Measurements from ENCODE around the gene SUPT5H.
A peak's percentile ranks its signal among the peaks of the same experiment; 100 is the strongest.

The SUPT5H gene

GRCh38 chr19:39405958-39406655, 39.3 kb upstream of the SUPT5H start:
- Histone ChIP-seq H2AFZ (ENCODE audit: low read depth, low read length) (no peak overlapping the region), H3K36me3 (ENCODE audit: insufficient read depth, low read length) (no peaks in the 10 kb centered on the region), H3K4me1 (ENCODE audit: insufficient read depth, low read length) (peaks cover 47% of the 10 kb centered on the region), H3K4me3 (ENCODE audit: low read length) (peak overlapping the region; percentile 60), H3K9me3 (ENCODE audit: low read length) (no peaks in the 10 kb centered on the region), H3K27me3 (ENCODE audit: insufficient read depth, low read length) (no peaks in the 10 kb centered on the region)

- H3K9me3 ChIP-seq (ENCODE audit: low read length) = no peaks in the 10 kb centered on the region
- peak within 1 kb of the TSS; percentile 60 for H3K4me3 ChIP-seq (ENCODE audit: low read length)
- H3K27me3 ChIP-seq (ENCODE audit: insufficient read depth, low read length) = no peaks in the 10 kb centered on the region
- no peak within 1 kb of the TSS for H2AFZ ChIP-seq (ENCODE audit: low read depth, low read length)
- H3K36me3 ChIP-seq (ENCODE audit: insufficient read depth, low read length) = no peaks in the 10 kb centered on the region
- H3K4me1 ChIP-seq (ENCODE audit: insufficient read depth, low read length) = peaks cover 49% of the 10 kb centered on the region
Measured at GRCh38 chr19:39406656-39407409, 38.5 kb upstream of the SUPT5H start, which contains the start of gene ZFP36. ZFP36 (plus strand) TSS chr19:39406847; CDS start chr19:39406905, 58 bp downstream.

- H3K27me3 ChIP-seq (ENCODE audit: insufficient read depth, low read length) = no peaks in the 10 kb centered on the region
- peaks cover 44% of the 10 kb centered on the region for H3K4me1 ChIP-seq (ENCODE audit: insufficient read depth, low read length)
- no peaks in the 10 kb centered on the region for H3K36me3 ChIP-seq (ENCODE audit: insufficient read depth, low read length)
- peak overlapping the region; percentile 60 for H3K4me3 ChIP-seq (ENCODE audit: low read length)
- H2AFZ ChIP-seq (ENCODE audit: low read depth, low read length) = no peak overlapping the region
- no peaks in the 10 kb centered on the region for H3K9me3 ChIP-seq (ENCODE audit: low read length)
Measured at GRCh38 chr19:39407410-39407659, 38.0 kb upstream of the SUPT5H start.

GRCh38 chr19:39407660-39408391, 37.6 kb upstream of the SUPT5H start:
- H3K4me3 ChIP-seq (ENCODE audit: low read length) = peak overlapping the region; percentile 60
- no peaks in the 10 kb centered on the region for H3K27me3 ChIP-seq (ENCODE audit: insufficient read depth, low read length)

GRCh38 chr19:39408392-39409207, 36.8 kb upstream of the SUPT5H start:
- no peaks in the 10 kb centered on the region for H3K36me3 ChIP-seq (ENCODE audit: insufficient read depth, low read length)
- peaks cover 37% of the 10 kb centered on the region for H3K4me1 ChIP-seq (ENCODE audit: insufficient read depth, low read length)
- H3K9me3 ChIP-seq (ENCODE audit: low read length) = no peaks in the 10 kb centered on the region
- H3K4me3 ChIP-seq (ENCODE audit: low read length) = no peak overlapping the region
- H2AFZ ChIP-seq (ENCODE audit: low read depth, low read length) = no peak overlapping the region
- no peaks in the 10 kb centered on the region for H3K27me3 ChIP-seq (ENCODE audit: insufficient read depth, low read length)

More at GRCh38 chr19:39407660-39408391, 37.6 kb upstream of the SUPT5H start:
- Histone ChIP-seq H3K9me3 (ENCODE audit: low read length) (no peaks in the 10 kb centered on the region), H3K36me3 (ENCODE audit: insufficient read depth, low read length) (no peaks in the 10 kb centered on the region), H3K4me1 (ENCODE audit: insufficient read depth, low read length) (peaks cover 43% of the 10 kb centered on the region), H2AFZ (ENCODE audit: low read depth, low read length) (no peak overlapping the region)

GRCh38 chr19:39409208-39410016, 36.0 kb upstream of the SUPT5H start:
- H3K4me1 ChIP-seq (ENCODE audit: insufficient read depth, low read length) = peaks cover 38% of the 10 kb centered on the region
- H3K27me3 ChIP-seq (ENCODE audit: insufficient read depth, low read length) = no peaks in the 10 kb centered on the region
- H3K4me3 ChIP-seq (ENCODE audit: low read length) = peak overlapping the region; percentile 19
- no peaks in the 10 kb centered on the region for H3K9me3 ChIP-seq (ENCODE audit: low read length)
- H2AFZ ChIP-seq (ENCODE audit: low read depth, low read length) = no peak overlapping the region
- H3K36me3 ChIP-seq (ENCODE audit: insufficient read depth, low read length) = no peaks in the 10 kb centered on the region

- Histone ChIP-seq H2AFZ (ENCODE audit: low read depth, low read length) (no peak overlapping the region), H3K4me1 (ENCODE audit: insufficient read depth, low read length) (peaks cover 46% of the 10 kb centered on the region), H3K27me3 (ENCODE audit: insufficient read depth, low read length) (no peaks in the 10 kb centered on the region), H3K4me3 (ENCODE audit: low read length) (peak overlapping the region; percentile 19), H3K36me3 (ENCODE audit: insufficient read depth, low read length) (peaks cover 5% of the 10 kb centered on the region), H3K9me3 (ENCODE audit: low read length) (no peaks in the 10 kb centered on the region)
Measured at GRCh38 chr19:39410017-39410830, 35.2 kb upstream of the SUPT5H start.

- Histone ChIP-seq H3K9me3 (ENCODE audit: low read length) (no peaks in the 10 kb centered on the region), H3K36me3 (ENCODE audit: insufficient read depth, low read length) (peaks cover 9% of the 10 kb centered on the region), H3K4me3 (ENCODE audit: low read length) (no peak overlapping the region), H3K4me1 (ENCODE audit: insufficient read depth, low read length) (peaks cover 49% of the 10 kb centered on the region), H2AFZ (ENCODE audit: low read depth, low read length) (no peak overlapping the region), H3K27me3 (ENCODE audit: insufficient read depth, low read length) (no peaks in the 10 kb centered on the region)
Measured at GRCh38 chr19:39410831-39411080, 34.6 kb upstream of the SUPT5H start.

- Histone ChIP-seq H3K36me3 (ENCODE audit: insufficient read depth, low read length) (peaks cover 14% of the 10 kb centered on the region), H2AFZ (ENCODE audit: low read depth, low read length) (no peak overlapping the region), H3K9me3 (ENCODE audit: low read length) (no peaks in the 10 kb centered on the region), H3K4me1 (ENCODE audit: insufficient read depth, low read length) (peaks cover 48% of the 10 kb centered on the region), H3K4me3 (ENCODE audit: low read length) (peak overlapping the region; percentile 74), H3K27me3 (ENCODE audit: insufficient read depth, low read length) (no peaks in the 10 kb centered on the region)
Measured at GRCh38 chr19:39411081-39411831, 34.1 kb upstream of the SUPT5H start.

- Histone ChIP-seq H3K27me3 (ENCODE audit: insufficient read depth, low read length) (no peaks in the 10 kb centered on the region), H3K4me3 (ENCODE audit: low read length) (peak overlapping the region; percentile 74), H3K9me3 (ENCODE audit: low read length) (no peaks in the 10 kb centered on the region), H2AFZ (ENCODE audit: low read depth, low read length) (no peak overlapping the region), H3K36me3 (ENCODE audit: insufficient read depth, low read length) (peaks cover 19% of the 10 kb centered on the region), H3K4me1 (ENCODE audit: insufficient read depth, low read length) (peaks cover 47% of the 10 kb centered on the region)
Measured at GRCh38 chr19:39411832-39412099, 33.6 kb upstream of the SUPT5H start.

- Histone ChIP-seq H3K4me3 (ENCODE audit: low read length) (peak within 1 kb of the TSS; percentile 74), H2AFZ (ENCODE audit: low read depth, low read length) (peak within 1 kb of the TSS; percentile 66), H3K27me3 (ENCODE audit: insufficient read depth, low read length) (no peaks in the 10 kb centered on the region), H3K9me3 (ENCODE audit: low read length) (no peaks in the 10 kb centered on the region), H3K4me1 (ENCODE audit: insufficient read depth, low read length) (peaks cover 43% of the 10 kb centered on the region), H3K36me3 (ENCODE audit: insufficient read depth, low read length) (peaks cover 23% of the 10 kb centered on the region)
Measured at GRCh38 chr19:39412100-39412866, 33.1 kb upstream of the SUPT5H start, which contains the start of gene PLEKHG2. PLEKHG2 (plus strand) TSS chr19:39412669; CDS start chr19:39414087, 1,418 bp downstream.
